HEK293T (cell line): ENCODE data around the gene METTL26.

Experiments used
- ARNT ChIP-seq: fragments of 450-650 bp; IDR thresholded peaks from 2 replicates; pipeline ENCODE4 v1.6.1; 2017; ENCODE audit warnings: mild to moderate bottlenecking
- BHLHE40 ChIP-seq: fragments of 450-650 bp; IDR thresholded peaks from 2 replicates; pipeline ENCODE4 v1.6.1; 2016; ENCODE audit warnings: mild to moderate bottlenecking, moderate library complexity, borderline replicate concordance
- CTBP1 ChIP-seq: fragments of 450-650 bp; IDR thresholded peaks from 2 replicates; pipeline ENCODE4 v1.6.1; 2016; ENCODE audit warnings: borderline replicate concordance
- ELF4 ChIP-seq: fragments of 450-650 bp; IDR thresholded peaks from 2 replicates; pipeline ENCODE4 v1.6.1; 2017; ENCODE audit warnings: antibody characterized with exemption
- FOXA1 ChIP-seq: fragments of 450-650 bp; IDR thresholded peaks from 2 replicates; pipeline ENCODE4 v1.6.1; 2016; ENCODE audit warnings: mild to moderate bottlenecking
- FOXK2 ChIP-seq: fragments of 450-650 bp; IDR thresholded peaks from 2 replicates; pipeline ENCODE4 v1.6.1; 2016; ENCODE audit warnings: mild to moderate bottlenecking
- FOXM1 ChIP-seq: fragments of 450-650 bp; IDR thresholded peaks from 2 replicates; pipeline ENCODE4 v1.6.1; 2017; ENCODE audit warnings: mild to moderate bottlenecking, borderline replicate concordance
- HDGF ChIP-seq: fragments of 450-650 bp; IDR thresholded peaks from 2 replicates; pipeline ENCODE4 v1.6.1; 2017; ENCODE audit warnings: antibody characterized with exemption, borderline replicate concordance
- LEF1 ChIP-seq: fragments of 450-650 bp; IDR thresholded peaks from 2 replicates; pipeline ENCODE4 v1.6.1; 2017; ENCODE audit warnings: mild to moderate bottlenecking, borderline replicate concordance
- NFRKB ChIP-seq: fragments of 450-650 bp; IDR thresholded peaks from 2 replicates; pipeline ENCODE4 v1.6.1; 2016; ENCODE audit warnings: mild to moderate bottlenecking, moderate library complexity
- ZNF384 ChIP-seq: fragments of 450-650 bp; IDR thresholded peaks from 2 replicates; pipeline ENCODE4 v1.6.1; 2016

- no peak for TF ChIP-seq ELF4
- no peak for TF ChIP-seq FOXK2
- TF ChIP-seq BHLHE40, result no peak
- TF ChIP-seq NFRKB, result no peak
- TF ChIP-seq LEF1, result no peak
- no peak for TF ChIP-seq HDGF
- no peak for TF ChIP-seq FOXA1
- TF ChIP-seq ZNF384, result no peak
- TF ChIP-seq ARNT, result no peak
- TF ChIP-seq FOXM1, result no peak
- no peak for TF ChIP-seq CTBP1
Observed at GRCh38 chr16:626787-627453, 9.2 kb downstream of the METTL26 start.
